ENCODE results near the gene PALMD. TPM values are rescaled to one million over a fixed set of nuclear protein-coding genes. Genes with fewer than 3 reads are reported as not detected.

Gene PALMD
- total and polyA plus RNA-seq, 2 of the 8 experiments (the other 6 are each of a cell fraction or from before 2014, with no cell fraction given), result not detected

GRCh38 chr1:99627615-99628014 lies 18.3 kb upstream of the PALMD start:
- FAIRE-seq, result no peak
- H3K4me2 ChIP-seq (ENCODE audit: insufficient read depth in 1 of 2, low read depth in 2 of 2, low read length in 2 of 2), result no peak overlapping the region
- no peak overlapping the region for H3K56ac ChIP-seq (replicated peaks; ENCODE audit: insufficient read length, low read depth, low read length)
- H3K4me3 ChIP-seq (ENCODE audit: extremely low read depth in 1 of 4, insufficient read depth in 2 of 4, low read depth in 3 of 4, low read length in 4 of 4), result no peak overlapping the region
- H4K5ac ChIP-seq (ENCODE audit: insufficient read length, low read depth, low read length), result no peak overlapping the region
- no peak overlapping the region for H3K18ac ChIP-seq (ENCODE audit: extremely low read depth, low read length)
- no peak overlapping the region for H2BK120ac ChIP-seq (replicated peaks; ENCODE audit: low read depth, low read length)
- no peak overlapping the region for H4K91ac ChIP-seq (replicated peaks; ENCODE audit: insufficient read length, low read length)
- no peaks in the 10 kb centered on the region for H3K79me2 ChIP-seq (ENCODE audit: control insufficient read depth in 1 of 2, insufficient read depth in 2 of 2, low read length in 2 of 2)
- no peak overlapping the region for H2AFZ ChIP-seq (ENCODE audit: low read length)
- no peak overlapping the region for H3K27ac ChIP-seq (ENCODE audit: low read depth, low read length)
- no peaks in the 10 kb centered on the region for H3K27me3 ChIP-seq (replicated peaks in 1 of 4; ENCODE audit: control insufficient read depth in 3 of 4, extremely low read depth in 1 of 4, insufficient read depth in 3 of 4, low read length in 3 of 4)
- no peak overlapping the region for H3K4ac ChIP-seq (replicated peaks; ENCODE audit: insufficient read length, low read depth, low read length)
- H2BK5ac ChIP-seq (ENCODE audit: low read depth, low read length), result no peak overlapping the region
- H2AK5ac ChIP-seq (ENCODE audit: low read depth, low read length), result no peak overlapping the region
- ChIA-PET POLR2A (ENCODE audit: partially characterized antibody) (no interaction called here), CTCF (ENCODE audit: partially characterized antibody) (interaction anchor here (1.1 kb wide), 1 partner anchor 18 kb away, joined by 3 read pairs; the partner anchor contains the start of gene PALMD)
- no peaks in the 10 kb centered on the region for H3K9me3 ChIP-seq (ENCODE audit: insufficient read depth in 2 of 2, low read depth in 1 of 2, low read length in 1 of 2)
- H4K8ac ChIP-seq (ENCODE audit: extremely low read depth, insufficient read depth, low read length), result no peak overlapping the region
- no peaks in the 10 kb centered on the region for H3K23me2 ChIP-seq (ENCODE audit: low read depth, low read length)
- H2BK15ac ChIP-seq (ENCODE audit: low read length), result no peak overlapping the region
- no peaks in the 10 kb centered on the region for H3K36me3 ChIP-seq (ENCODE audit: control insufficient read depth in 2 of 4, insufficient read depth in 4 of 4, low read length in 3 of 4)
- no peak overlapping the region for H2BK12ac ChIP-seq (ENCODE audit: low read depth, low read length)
- H3K4me1 ChIP-seq (replicated peaks in 1 of 4; ENCODE audit: control insufficient read depth in 3 of 4, insufficient read depth in 4 of 4, low read length in 3 of 4), result no peaks in the 10 kb centered on the region
- no peak overlapping the region for H3K23ac ChIP-seq (ENCODE audit: insufficient read length)
- no peak overlapping the region for H2BK20ac ChIP-seq (ENCODE audit: low read length)
- H3K9ac ChIP-seq (replicated peaks in 1 of 4; ENCODE audit: extremely low read depth in 1 of 4, low read depth in 3 of 4, low read length in 3 of 4), result no peak overlapping the region
- no peaks in the 10 kb centered on the region for H4K20me1 ChIP-seq (replicated peaks in 1 of 2; ENCODE audit: control insufficient read depth in 1 of 2, insufficient read depth in 2 of 2, low read length in 2 of 2)
- H3K79me1 ChIP-seq (ENCODE audit: low read depth, low read length), result no peaks in the 10 kb centered on the region
- 91% methylated on average over 5 of the region's 5 CpGs; no CpG with 5 or more reads in 1 of the 2 experiments for WGBS, 2 experiments (ENCODE audit: extremely low coverage in 1 of 2, insufficient coverage in 1 of 2, insufficient read length in 1 of 2, insufficient replicate concordance in 2 of 2, low coverage in 1 of 2, low lambda C conversion rate in 2 of 2, missing lambda C conversion rate in 1 of 2)
- DNase-seq (ENCODE audit: low read depth in 1 of 2, low spot score in 2 of 2), result no peak
- H3K14ac ChIP-seq (ENCODE audit: insufficient read length), result no peak overlapping the region
- TF ChIP-seq CTBP2 (IDR thresholded peaks at IDR 0.05; ENCODE audit: borderline replicate concordance, insufficient read depth, insufficient read length, low read length) (no peak), RBBP5 (IDR thresholded peaks at IDR 0.05; ENCODE audit: borderline replicate concordance, low read depth, low read length) (no peak), JUND (IDR thresholded peaks at IDR 0.05; ENCODE audit: low read length) (no peak), NANOG (IDR thresholded peaks at IDR 0.05; ENCODE audit: insufficient read depth, low read depth, low read length, poor library complexity, severe bottlenecking) (no peak), BACH1 (IDR thresholded peaks at IDR 0.05; ENCODE audit: low read length) (no peak), CREB1 (IDR thresholded peaks at IDR 0.05) (no peak), GTF2F1 (IDR thresholded peaks at IDR 0.05; ENCODE audit: borderline replicate concordance, low read depth, low read length) (no peak), KDM5A (IDR thresholded peaks at IDR 0.05; ENCODE audit: low read length) (no peak)
- TF ChIP-seq, protein P1, sequence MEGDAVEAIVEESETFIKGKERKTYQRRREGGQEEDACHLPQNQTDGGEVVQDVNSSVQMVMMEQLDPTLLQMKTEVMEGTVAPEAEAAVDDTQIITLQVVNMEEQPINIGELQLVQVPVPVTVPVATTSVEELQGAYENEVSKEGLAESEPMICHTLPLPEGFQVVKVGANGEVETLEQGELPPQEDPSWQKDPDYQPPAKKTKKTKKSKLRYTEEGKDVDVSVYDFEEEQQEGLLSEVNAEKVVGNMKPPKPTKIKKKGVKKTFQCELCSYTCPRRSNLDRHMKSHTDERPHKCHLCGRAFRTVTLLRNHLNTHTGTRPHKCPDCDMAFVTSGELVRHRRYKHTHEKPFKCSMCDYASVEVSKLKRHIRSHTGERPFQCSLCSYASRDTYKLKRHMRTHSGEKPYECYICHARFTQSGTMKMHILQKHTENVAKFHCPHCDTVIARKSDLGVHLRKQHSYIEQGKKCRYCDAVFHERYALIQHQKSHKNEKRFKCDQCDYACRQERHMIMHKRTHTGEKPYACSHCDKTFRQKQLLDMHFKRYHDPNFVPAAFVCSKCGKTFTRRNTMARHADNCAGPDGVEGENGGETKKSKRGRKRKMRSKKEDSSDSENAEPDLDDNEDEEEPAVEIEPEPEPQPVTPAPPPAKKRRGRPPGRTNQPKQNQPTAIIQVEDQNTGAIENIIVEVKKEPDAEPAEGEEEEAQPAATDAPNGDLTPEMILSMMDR (IDR thresholded peaks at IDR 0.05; ENCODE audit: control extremely low read depth in 1 of 3, insufficient read depth in 1 of 3, low read depth in 1 of 3, low read length in 3 of 3), result no peak
- TF ChIP-seq, protein P2, sequence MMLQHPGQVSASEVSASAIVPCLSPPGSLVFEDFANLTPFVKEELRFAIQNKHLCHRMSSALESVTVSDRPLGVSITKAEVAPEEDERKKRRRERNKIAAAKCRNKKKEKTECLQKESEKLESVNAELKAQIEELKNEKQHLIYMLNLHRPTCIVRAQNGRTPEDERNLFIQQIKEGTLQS (IDR thresholded peaks at IDR 0.05; ENCODE audit: insufficient read depth, low read depth, low read length), result no peak
- TF ChIP-seq, protein P3, sequence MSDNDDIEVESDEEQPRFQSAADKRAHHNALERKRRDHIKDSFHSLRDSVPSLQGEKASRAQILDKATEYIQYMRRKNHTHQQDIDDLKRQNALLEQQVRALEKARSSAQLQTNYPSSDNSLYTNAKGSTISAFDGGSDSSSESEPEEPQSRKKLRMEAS (IDR thresholded peaks at IDR 0.05), result no peak
